Cardiac septum (tissue), 1 donor: ENCODE data around the gene CRABP2. TPM values are rescaled to one million over a fixed set of nuclear protein-coding genes. Genes with fewer than 3 reads are reported as not detected.

Experiments used
- total RNA-seq: library from RNA; stranded (reverse); fragmentation: NEBNext Ultra II Directional; extraction: Animal tissue kit (Norgen Biotek cat#: 25700); gene quantifications from one replicate; pipeline ENCODE4 v1.2.1, GENCODE V29; 2021
- donor health status: DM: no; HTN: no; CAD: no.

CRABP2 gene
- total RNA-seq, 1 donor from 2014 or later = 3.7 TPM

Other genes with a start within 250 kb of the CRABP2 start
- gene MEF2D, start 204.8 kb downstream of the CRABP2 start, total RNA-seq = 93.1 TPM
- gene IQGAP3, start 133.0 kb downstream of the CRABP2 start, total RNA-seq = 0.16 TPM
- not detected for gene TTC24, start 125.9 kb downstream of the CRABP2 start, total RNA-seq
- 91.4 TPM for gene NAXE, start 113.8 kb downstream of the CRABP2 start, total RNA-seq
- gene GPATCH4, start 104.1 kb downstream of the CRABP2 start, total RNA-seq = 15.5 TPM
- 0.43 TPM for gene HAPLN2, start 86.2 kb downstream of the CRABP2 start, total RNA-seq
- gene BCAN, start 63.5 kb downstream of the CRABP2 start, total RNA-seq = 0.16 TPM
- gene NES, start 28.2 kb downstream of the CRABP2 start, total RNA-seq = 699 TPM
- gene METTL25B, start 22.9 kb upstream of the CRABP2 start, total RNA-seq = 14.7 TPM
- 12.4 TPM for gene ISG20L2, start 23.2 kb upstream of the CRABP2 start, total RNA-seq
- 66.1 TPM for gene MRPL24, start 35.5 kb upstream of the CRABP2 start, total RNA-seq
- 131 TPM for gene HDGF, start 46.1 kb upstream of the CRABP2 start, total RNA-seq
- gene PRCC, start 62.0 kb upstream of the CRABP2 start, total RNA-seq = 44.5 TPM
- 1.4 TPM for gene SH2D2A, start 111.3 kb upstream of the CRABP2 start, total RNA-seq
- gene INSRR, start 153.5 kb upstream of the CRABP2 start, total RNA-seq = 0.24 TPM
- gene NTRK1, start 155.3 kb upstream of the CRABP2 start, total RNA-seq = 1.4 TPM
- 5.6 TPM for gene PEAR1, start 188.1 kb upstream of the CRABP2 start, total RNA-seq
- not detected for gene LRRC71, start 215.0 kb upstream of the CRABP2 start, total RNA-seq